ENCODE measurements around the gene PABPC3. TPM values are rescaled to one million over a fixed set of nuclear protein-coding genes. Genes with fewer than 3 reads are reported as not detected.

PABPC3 gene
- total and polyA plus RNA-seq, 2 donors (not counting 3 experiments of a cell fraction or from before 2014, with no cell fraction given): 0.07 to 0.31 TPM

- H3K9me1 ChIP-seq (replicated peaks; ENCODE audit: control insufficient read depth, extremely low read depth, insufficient read depth, low read length): no peaks in the 10 kb centered on the region
- H3K4me1 ChIP-seq (ENCODE audit: control insufficient read depth, extremely low read depth, insufficient read depth, low read length): no peaks in the 10 kb centered on the region
- H3K4me2 ChIP-seq (ENCODE audit: insufficient read depth, low read length): no peak overlapping the region
- peak; percentile 27 for DNase-seq (ENCODE audit: low read depth, low spot score)
- no peak for TF ChIP-seq JUN (IDR thresholded peaks at IDR 0.05; ENCODE audit: borderline replicate concordance, insufficient read depth, insufficient read length, low read depth)
- TF ChIP-seq, protein P1, sequence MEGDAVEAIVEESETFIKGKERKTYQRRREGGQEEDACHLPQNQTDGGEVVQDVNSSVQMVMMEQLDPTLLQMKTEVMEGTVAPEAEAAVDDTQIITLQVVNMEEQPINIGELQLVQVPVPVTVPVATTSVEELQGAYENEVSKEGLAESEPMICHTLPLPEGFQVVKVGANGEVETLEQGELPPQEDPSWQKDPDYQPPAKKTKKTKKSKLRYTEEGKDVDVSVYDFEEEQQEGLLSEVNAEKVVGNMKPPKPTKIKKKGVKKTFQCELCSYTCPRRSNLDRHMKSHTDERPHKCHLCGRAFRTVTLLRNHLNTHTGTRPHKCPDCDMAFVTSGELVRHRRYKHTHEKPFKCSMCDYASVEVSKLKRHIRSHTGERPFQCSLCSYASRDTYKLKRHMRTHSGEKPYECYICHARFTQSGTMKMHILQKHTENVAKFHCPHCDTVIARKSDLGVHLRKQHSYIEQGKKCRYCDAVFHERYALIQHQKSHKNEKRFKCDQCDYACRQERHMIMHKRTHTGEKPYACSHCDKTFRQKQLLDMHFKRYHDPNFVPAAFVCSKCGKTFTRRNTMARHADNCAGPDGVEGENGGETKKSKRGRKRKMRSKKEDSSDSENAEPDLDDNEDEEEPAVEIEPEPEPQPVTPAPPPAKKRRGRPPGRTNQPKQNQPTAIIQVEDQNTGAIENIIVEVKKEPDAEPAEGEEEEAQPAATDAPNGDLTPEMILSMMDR (IDR thresholded peaks at IDR 0.05; ENCODE audit: extremely low read depth in 1 of 2, insufficient read depth in 1 of 2, low read depth in 1 of 2, low read length in 2 of 2): peak; percentile 59 to 66
- no peak for TF ChIP-seq POLR2AphosphoS5 (IDR thresholded peaks at IDR 0.05; ENCODE audit: insufficient read depth, low read depth, low read length)
- no TSS peak for BruUV-seq (replicated peaks)
- H3K79me2 ChIP-seq (ENCODE audit: control insufficient read depth, insufficient read depth, low read length): no peaks in the 10 kb centered on the region
- H4K20me1 ChIP-seq (replicated peaks; ENCODE audit: control insufficient read depth, extremely low read depth, insufficient read depth, low read length): no peaks in the 10 kb centered on the region
- no peak overlapping the region for H3K27ac ChIP-seq (ENCODE audit: insufficient read depth, low read depth, low read length)
- no peak overlapping the region for H3K9ac ChIP-seq (replicated peaks; ENCODE audit: extremely low read depth, insufficient read depth, low read length)
- no peak overlapping the region for H3K4me3 ChIP-seq (replicated peaks in 1 of 3; ENCODE audit: insufficient read depth in 1 of 3, low read depth in 1 of 3, low read length in 3 of 3)
- ChIA-PET POLR2A (no interaction called here), CTCF (interaction anchor here (0.5 to 5.4 kb wide), 7 partner anchors 12 to 1844 kb away, joined by 3 to 29 read pairs (median 7); no protein-coding TSS in a partner anchor)
- no peaks in the 10 kb centered on the region for H3K36me3 ChIP-seq (ENCODE audit: control insufficient read depth in 2 of 2, extremely low read depth in 1 of 2, insufficient read depth in 2 of 2, low read length in 2 of 2)
- dilution Hi-C loops (cut with MboI; ENCODE audit: extremely low pct_ligation_motif_present, low sequenced_read_pairs): no loop called here
- FAIRE-seq: no peak
- H3K9me3 ChIP-seq (replicated peaks; ENCODE audit: control insufficient read depth, insufficient read depth, low read length): no peaks in the 10 kb centered on the region
- H2AFZ ChIP-seq (ENCODE audit: low read depth, low read length): no peak overlapping the region
- H3K27me3 ChIP-seq (ENCODE audit: control insufficient read depth in 2 of 2, insufficient read depth in 2 of 2, low read length in 2 of 2): peaks cover 2 to 4% of the 10 kb centered on the region in 2 experiments
- intact Hi-C loops (cut with micrococcal nuclease): loop anchor here (1.0 to 10.0 kb wide), 3 partner anchors 29 to 290 kb away; no protein-coding TSS in a partner anchor
Measured at GRCh38 chr13:25085125-25085742, 10.7 kb upstream of the PABPC3 start.

Data from endothelial cell of umbilical vein (primary cell).